Uterus (tissue), 4 donors: Measurements from ENCODE around the gene SCGB1C1. TPM values are rescaled to one million over a fixed set of nuclear protein-coding genes. Genes with fewer than 3 reads are reported as not detected.

ENCODE experiments used
- DNase-seq, 2 donors: peaks; one replicate each; pipeline ENCODE4 v3.0.0-alpha.2; 2019 to 2020
- H3K27ac ChIP-seq, 2 donors: fragments of 200-600 bp; sonication (generic); 1 replicate in 1 of 2; 2 replicates in 1 of 2; pipeline ENCODE4 v1.5.1; 2016 to 2018
- H3K27me3 ChIP-seq, 2 donors: fragments of 200-600 bp; sonication (generic); one replicate each; pipeline ENCODE4 v1.5.1; 2018 to 2019; ENCODE audit warnings: control low read depth in 1 of 2
- H3K36me3 ChIP-seq, 2 donors: fragments of 200-600 bp; sonication (generic); one replicate each; pipeline ENCODE4 v1.5.1; 2019; ENCODE audit warnings: control low read depth in 1 of 2
- H3K4me1 ChIP-seq, 2 donors: fragments of 200-600 bp; sonication (generic); one replicate each; pipeline ENCODE4 v1.5.1; 2018 to 2019; ENCODE audit warnings: control low read depth in 1 of 2
- H3K4me3 ChIP-seq, 2 donors: fragments of 200-600 bp; sonication (generic); 1 replicate in 1 of 2; 2 replicates in 1 of 2; pipeline ENCODE4 v1.5.1; 2018 to 2019; ENCODE audit warnings: mild to moderate bottlenecking in 1 of 2
- H3K9me3 ChIP-seq, 2 donors: fragments of 200-600 bp; sonication (generic); one replicate each; pipeline ENCODE4 v1.5.1; 2019; ENCODE audit warnings: control low read depth in 1 of 2
- CTCF ChIP-seq, 4 experiments: fragments of 200-600 bp in 2 of 4; fragments of 450-650 bp in 2 of 4; sonication (generic) in 2 of 4; IDR thresholded peaks; one replicate each; pipeline ENCODE4 v1.5.1; 2016 to 2019; ENCODE audit warnings: antibody characterized with exemption in 4 of 4, mild to moderate bottlenecking in 2 of 4, moderate library complexity in 1 of 4
- POLR2A ChIP-seq, 2 donors: fragments of 450-650 bp; IDR thresholded peaks; one replicate each; pipeline ENCODE4 v1.6.1; 2016; ENCODE audit warnings: antibody characterized with exemption in 2 of 2, mild to moderate bottlenecking in 1 of 2, moderate library complexity in 1 of 2
- intact Hi-C: fragments of 100-400 bp; cut with DNase I; formaldehyde crosslinking; loops from one replicate; pipeline ENCODE4 v1.15.1; 2023; ENCODE audit warnings: low total_unique reads
- total RNA-seq, 4 donors: library from RNA; depleted of rRNA in 3 of 4; stranded (reverse); fragments of >200 nt in 3 of 4; gene quantifications; one replicate each; pipeline versions ENCODE4 v1.1.0 to v1.2.4, GENCODE V29; 2014 to 2023
- donor health status: DM: yes; HTN: yes; CAD: no.

Gene SCGB1C1
- total RNA-seq, 4 donors from 2014 or later = not detected

DNA sequence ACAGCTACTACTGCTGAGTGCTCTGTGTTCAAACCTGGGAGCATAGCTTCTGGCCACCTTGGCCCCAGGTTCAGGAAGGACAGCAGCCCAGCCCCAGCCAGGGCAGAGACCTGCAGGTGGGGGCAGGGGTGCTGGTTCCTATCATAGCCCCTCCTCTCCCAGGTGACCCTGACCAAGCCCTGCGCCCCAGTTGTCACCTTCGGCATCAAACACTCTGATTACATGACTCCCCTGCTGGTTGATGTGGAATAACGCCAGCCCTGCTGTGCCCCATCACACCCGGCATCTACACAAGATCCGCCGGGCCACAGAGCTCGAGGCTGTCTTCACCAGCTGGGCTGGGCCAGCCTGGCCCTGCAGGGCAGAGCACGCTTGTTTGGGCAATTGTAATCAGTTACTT is 6.9 kb downstream of the SCGB1C1 start:
- H3K4me1 ChIP-seq = no peaks in the 10 kb centered on the region
- no peaks in the 10 kb centered on the region for H3K9me3 ChIP-seq
- H3K36me3 ChIP-seq = no peaks in the 10 kb centered on the region
- TF ChIP-seq CTCF (IDR thresholded peaks at IDR 0.05) (no peak), POLR2A (IDR thresholded peaks at IDR 0.05) (no peak)
- DNase-seq = no peak
- no peak overlapping the region for H3K27ac ChIP-seq
- no peaks in the 10 kb centered on the region for H3K27me3 ChIP-seq
- intact Hi-C loops = loop anchor here (10.0 kb wide), 1 partner anchor 175 kb away; no protein-coding TSS in a partner anchor
- H3K4me3 ChIP-seq = no peak overlapping the region

GRCh38 chr11:200224-201003 is 7.5 kb downstream of the SCGB1C1 start:
- H3K27ac ChIP-seq = no peak overlapping the region
- H3K36me3 ChIP-seq = no peaks in the 10 kb centered on the region
- H3K9me3 ChIP-seq = no peaks in the 10 kb centered on the region
- TF ChIP-seq POLR2A (IDR thresholded peaks at IDR 0.05) (no peak), CTCF (IDR thresholded peaks at IDR 0.05) (no peak)
- H3K27me3 ChIP-seq = no peaks in the 10 kb centered on the region
- no peak for DNase-seq
- no peak overlapping the region for H3K4me3 ChIP-seq
- intact Hi-C loops = loop anchor here (10.0 kb wide), 1 partner anchor 174 kb away; no protein-coding TSS in a partner anchor
- peaks cover 1% of the 10 kb centered on the region in 2 donors for H3K4me1 ChIP-seq

DNA sequence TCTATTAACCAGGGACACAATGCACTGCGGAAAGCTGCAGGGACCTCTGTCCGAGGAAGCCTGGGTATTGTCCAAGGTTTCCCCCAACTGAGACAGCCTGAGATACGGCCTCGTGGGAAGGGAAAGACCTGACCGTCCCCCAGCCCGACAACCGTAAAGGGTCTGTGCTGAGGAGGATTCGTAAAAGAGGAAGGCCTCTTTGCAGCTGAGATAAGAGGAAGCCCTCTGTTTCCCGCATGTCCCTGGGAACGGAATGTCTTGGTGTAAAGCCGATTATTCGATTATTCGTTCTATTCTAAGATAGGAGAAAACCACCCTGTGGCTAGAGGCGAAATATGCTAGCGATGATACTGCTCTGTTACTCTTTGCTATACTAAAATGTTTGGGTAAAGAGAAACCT is 9.1 kb downstream of the SCGB1C1 start:
- H3K27me3 ChIP-seq = no peaks in the 10 kb centered on the region
- H3K4me3 ChIP-seq = no peak overlapping the region
- no peaks in the 10 kb centered on the region for H3K9me3 ChIP-seq
- H3K4me1 ChIP-seq = peaks cover 5 to 11% of the 10 kb centered on the region in 2 donors
- H3K36me3 ChIP-seq = no peaks in the 10 kb centered on the region
- H3K27ac ChIP-seq = no peak overlapping the region
- DNase-seq = peak in 1 of 2 donors; percentile 8
- TF ChIP-seq CTCF (IDR thresholded peaks at IDR 0.05) (no peak), POLR2A (IDR thresholded peaks at IDR 0.05) (no peak)
- intact Hi-C loops = loop anchor here (10.0 kb wide), 1 partner anchor 173 kb away; no protein-coding TSS in a partner anchor

DNA sequence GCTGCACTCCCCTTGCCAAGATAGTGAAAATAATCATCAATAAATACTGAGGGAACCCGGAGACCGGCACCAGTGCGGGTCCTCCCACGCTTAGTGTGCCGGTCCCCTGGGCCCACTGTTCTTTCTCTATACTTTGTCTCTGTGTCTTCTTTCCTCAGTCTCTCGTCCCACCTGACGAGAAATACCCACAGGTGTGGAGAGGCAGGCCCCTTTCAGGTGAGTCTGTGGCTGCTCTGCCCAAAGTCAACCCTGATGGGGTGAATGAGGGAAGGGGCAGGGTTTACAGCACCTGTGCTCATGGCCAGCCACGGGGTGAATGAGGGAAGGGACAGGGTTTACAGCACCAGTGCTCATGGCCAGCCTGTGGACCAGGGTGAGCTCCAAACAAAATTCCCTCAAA is 9.6 kb downstream of the SCGB1C1 start:
- H3K27me3 ChIP-seq = no peaks in the 10 kb centered on the region
- intact Hi-C loops = loop anchor here (10.0 kb wide), 1 partner anchor 172 kb away; no protein-coding TSS in a partner anchor
- no peak overlapping the region for H3K4me3 ChIP-seq
- TF ChIP-seq CTCF (IDR thresholded peaks at IDR 0.05) (no peak), POLR2A (IDR thresholded peaks at IDR 0.05) (no peak)
- no peaks in the 10 kb centered on the region for H3K9me3 ChIP-seq
- H3K27ac ChIP-seq = no peak overlapping the region
- peak in 1 of 2 donors; percentile 9 for DNase-seq
- no peaks in the 10 kb centered on the region for H3K36me3 ChIP-seq
- peaks cover 5 to 11% of the 10 kb centered on the region in 2 donors for H3K4me1 ChIP-seq
